Loucy (cell line): ENCODE measurements around the gene CTDSP1.

Experiments
- H2AFZ ChIP-seq: fragments of 200-600 bp; sonication (generic); 2 replicates; pipeline ENCODE4 v1.6.0; 2016; ENCODE audit warnings: antibody characterized with exemption, mild to moderate bottlenecking, low read length, moderate library complexity
- H3F3A ChIP-seq: fragments of 200-600 bp; 2 replicates; pipeline ENCODE4 v1.6.0; 2016; ENCODE audit warnings: antibody characterized with exemption, low read depth, mild to moderate bottlenecking
- H3K27me3 ChIP-seq: fragments of 200-600 bp; sonication (generic); 2 replicates; pipeline ENCODE4 v1.6.1; 2014; ENCODE audit warnings: low read length, mild to moderate bottlenecking; ENCODE audit not compliant: insufficient read depth, poor library complexity, severe bottlenecking
- H3K36me3 ChIP-seq: fragments of 200-600 bp; sonication (generic); 2 replicates; pipeline ENCODE4 v1.6.1; 2016; ENCODE audit warnings: low read length; ENCODE audit not compliant: insufficient read depth
- H3K4me1 ChIP-seq: fragments of 200-600 bp; sonication (generic); 2 replicates; pipeline ENCODE4 v1.5.1; 2014; ENCODE audit warnings: low read length, mild to moderate bottlenecking; ENCODE audit not compliant: insufficient read depth, poor library complexity, severe bottlenecking
- H3K4me2 ChIP-seq: fragments of 200-600 bp; sonication (generic); 2 replicates; pipeline ENCODE4 v1.6.0; 2014; ENCODE audit warnings: antibody characterized with exemption, low read length, low read depth, mild to moderate bottlenecking; ENCODE audit not compliant: poor library complexity, severe bottlenecking
- H3K4me3 ChIP-seq: fragments of 200-600 bp; sonication (generic); 2 replicates; pipeline ENCODE4 v1.5.1; 2014; ENCODE audit warnings: low read length, mild to moderate bottlenecking, mixed read lengths; ENCODE audit not compliant: poor library complexity, severe bottlenecking
- H3K79me2 ChIP-seq: fragments of 200-600 bp; sonication (generic); 2 replicates; pipeline ENCODE4 v1.6.1; 2014; ENCODE audit warnings: low read length; ENCODE audit not compliant: insufficient read depth
- H3K9ac ChIP-seq: fragments of 200-600 bp; sonication (generic); 2 replicates; pipeline ENCODE4 v1.6.0; 2014; ENCODE audit warnings: mild to moderate bottlenecking, low read depth, low read length, moderate library complexity; ENCODE audit not compliant: poor library complexity, severe bottlenecking
- H3K9me2 ChIP-seq: fragments of 200-600 bp; sonication (generic); replicated peaks from 2 replicates; pipeline ENCODE4 v1.6.1; 2016; ENCODE audit warnings: low read depth, low read length, mixed read lengths
- H3K9me3 ChIP-seq: fragments of 200-600 bp; sonication (generic); 2 replicates; pipeline ENCODE4 v1.6.1; 2014; ENCODE audit warnings: mild to moderate bottlenecking, antibody characterized with exemption, low read length, low read depth; ENCODE audit not compliant: insufficient read depth
- H4K20me1 ChIP-seq: fragments of 200-600 bp; sonication (generic); 2 replicates; pipeline ENCODE4 v1.6.0; 2014; ENCODE audit warnings: antibody characterized with exemption, low read length, mild to moderate bottlenecking; ENCODE audit not compliant: insufficient read depth, poor library complexity, severe bottlenecking
- EZH2phosphoT487 ChIP-seq: fragments of 200-600 bp; IDR thresholded peaks from 2 replicates; pipeline ENCODE4 v1.6.1; 2018; ENCODE audit warnings: antibody characterized with exemption, mild to moderate bottlenecking, moderate library complexity, borderline replicate concordance
- TF ChIP-seq, protein P1 (sequence below): fragments of 200-600 bp; sonication (generic); conservative IDR thresholded peaks from 2 replicates; pipeline ENCODE4 v1.5.1; 2014; ENCODE audit warnings: mild to moderate bottlenecking, antibody characterized with exemption, low read length

CTDSP1 gene

DNA sequence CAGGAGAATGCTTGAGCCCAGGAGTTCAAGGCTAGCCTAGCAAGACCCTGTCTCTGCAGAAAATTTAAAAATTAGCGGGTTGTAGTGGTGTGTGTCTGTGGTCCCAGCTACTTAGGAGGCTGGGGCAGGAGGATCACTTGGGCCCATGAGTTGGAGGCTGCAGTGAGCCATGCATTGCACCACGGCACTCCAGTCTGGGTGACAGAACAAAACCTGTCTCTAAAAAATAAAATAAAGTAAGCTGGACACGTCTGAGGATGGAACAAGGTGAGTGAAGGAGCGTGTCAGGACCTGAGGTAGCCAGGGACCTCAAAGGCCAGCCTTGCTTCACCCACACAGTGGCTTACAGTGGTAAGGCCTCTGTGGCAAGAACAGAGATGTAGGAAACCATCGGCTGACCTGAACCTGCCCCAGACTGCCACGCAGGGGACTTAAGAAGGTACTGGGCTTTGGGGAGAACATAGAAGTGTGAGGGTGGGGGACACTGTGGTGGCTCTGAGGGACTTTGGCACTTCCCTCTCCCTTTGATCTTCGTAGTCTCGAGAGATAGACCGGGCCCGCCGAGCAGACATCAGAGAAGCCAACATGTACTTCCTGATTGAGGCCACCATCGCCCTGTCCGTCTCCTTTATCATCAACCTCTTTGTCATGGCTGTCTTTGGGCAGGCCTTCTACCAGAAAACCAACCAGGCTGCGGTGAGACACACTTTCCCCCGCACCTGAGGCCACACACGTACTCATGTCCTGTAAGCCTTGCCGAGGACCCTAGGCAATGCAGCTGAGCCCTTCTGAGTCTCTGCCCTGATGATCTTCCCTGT, 10.1 kb upstream of the CTDSP1 start:
- Histone ChIP-seq H3K9ac (no peak overlapping the region), H3K9me3 (no peaks in the 10 kb centered on the region), H3K79me2 (no peaks in the 10 kb centered on the region), H3K27me3 (no peaks in the 10 kb centered on the region), H3K36me3 (no peaks in the 10 kb centered on the region), H3K4me2 (no peak overlapping the region), H2AFZ (no peak overlapping the region), H3K9me2 (no peaks in the 10 kb centered on the region), H4K20me1 (no peaks in the 10 kb centered on the region), H3K4me3 (no peak overlapping the region), H3K4me1 (peaks cover 11% of the 10 kb centered on the region), H3F3A (no peaks in the 10 kb centered on the region)
- TF ChIP-seq, protein P1, sequence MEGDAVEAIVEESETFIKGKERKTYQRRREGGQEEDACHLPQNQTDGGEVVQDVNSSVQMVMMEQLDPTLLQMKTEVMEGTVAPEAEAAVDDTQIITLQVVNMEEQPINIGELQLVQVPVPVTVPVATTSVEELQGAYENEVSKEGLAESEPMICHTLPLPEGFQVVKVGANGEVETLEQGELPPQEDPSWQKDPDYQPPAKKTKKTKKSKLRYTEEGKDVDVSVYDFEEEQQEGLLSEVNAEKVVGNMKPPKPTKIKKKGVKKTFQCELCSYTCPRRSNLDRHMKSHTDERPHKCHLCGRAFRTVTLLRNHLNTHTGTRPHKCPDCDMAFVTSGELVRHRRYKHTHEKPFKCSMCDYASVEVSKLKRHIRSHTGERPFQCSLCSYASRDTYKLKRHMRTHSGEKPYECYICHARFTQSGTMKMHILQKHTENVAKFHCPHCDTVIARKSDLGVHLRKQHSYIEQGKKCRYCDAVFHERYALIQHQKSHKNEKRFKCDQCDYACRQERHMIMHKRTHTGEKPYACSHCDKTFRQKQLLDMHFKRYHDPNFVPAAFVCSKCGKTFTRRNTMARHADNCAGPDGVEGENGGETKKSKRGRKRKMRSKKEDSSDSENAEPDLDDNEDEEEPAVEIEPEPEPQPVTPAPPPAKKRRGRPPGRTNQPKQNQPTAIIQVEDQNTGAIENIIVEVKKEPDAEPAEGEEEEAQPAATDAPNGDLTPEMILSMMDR = no peak
- no peak for TF ChIP-seq EZH2phosphoT487

DNA sequence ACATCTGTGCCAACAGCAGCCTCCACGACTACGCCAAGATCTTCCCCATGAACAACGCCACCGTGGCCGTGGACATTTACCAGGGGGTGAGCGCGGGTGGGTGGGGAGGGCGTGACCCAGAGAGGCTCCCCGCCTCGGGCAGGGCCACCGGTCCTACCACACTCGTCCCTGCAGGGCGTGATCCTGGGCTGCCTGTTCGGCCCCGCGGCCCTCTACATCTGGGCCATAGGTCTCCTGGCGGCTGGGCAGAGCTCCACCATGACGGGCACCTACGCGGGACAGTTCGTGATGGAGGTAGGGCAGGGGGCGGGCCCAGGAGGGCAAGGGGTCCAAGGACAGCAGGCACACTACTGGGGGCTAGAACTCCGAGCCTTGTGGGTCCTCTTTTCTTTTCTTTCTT, 8.5 kb upstream of the CTDSP1 start:
- Histone ChIP-seq H3K9me3 (no peaks in the 10 kb centered on the region), H3K9me2 (no peaks in the 10 kb centered on the region), H2AFZ (no peak overlapping the region), H3K27me3 (no peaks in the 10 kb centered on the region), H3K4me3 (no peak overlapping the region), H3K4me2 (no peak overlapping the region), H4K20me1 (no peaks in the 10 kb centered on the region), H3K79me2 (no peaks in the 10 kb centered on the region), H3K36me3 (no peaks in the 10 kb centered on the region), H3K9ac (no peak overlapping the region), H3F3A (no peaks in the 10 kb centered on the region), H3K4me1 (peaks cover 23% of the 10 kb centered on the region)
- no peak for TF ChIP-seq EZH2phosphoT487
- TF ChIP-seq, protein P1 = no peak

DNA sequence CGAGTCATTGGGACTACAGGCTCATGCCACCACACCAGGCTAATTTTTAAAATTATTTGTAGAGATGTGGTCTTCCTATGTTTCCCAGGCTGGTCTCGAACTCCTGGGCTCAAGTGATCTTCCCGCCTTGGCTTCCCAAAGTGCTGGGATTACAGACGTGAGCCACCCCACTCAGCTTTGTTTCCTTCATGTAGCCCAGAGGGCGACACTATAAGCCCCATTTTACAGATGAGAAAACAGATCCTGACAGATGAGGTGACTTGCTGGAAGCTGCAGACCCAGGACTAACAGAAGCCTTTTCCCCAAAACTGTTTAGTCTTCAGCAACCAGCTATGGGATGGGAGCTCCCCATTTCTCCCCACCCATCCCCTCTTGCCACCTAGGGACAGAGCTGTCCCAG, 7.2 kb upstream of the CTDSP1 start:
- Histone ChIP-seq H2AFZ (no peak overlapping the region), H3K36me3 (no peaks in the 10 kb centered on the region), H3F3A (no peaks in the 10 kb centered on the region), H3K9ac (no peak overlapping the region), H3K9me2 (no peaks in the 10 kb centered on the region), H3K9me3 (no peaks in the 10 kb centered on the region), H3K79me2 (peaks cover 6% of the 10 kb centered on the region), H3K4me3 (no peak overlapping the region), H3K4me2 (no peak overlapping the region), H3K27me3 (no peaks in the 10 kb centered on the region), H3K4me1 (peaks cover 29% of the 10 kb centered on the region), H4K20me1 (no peaks in the 10 kb centered on the region)
- TF ChIP-seq EZH2phosphoT487 = no peak
